Keratinocyte (primary cell): ENCODE measurements around the gene PDILT.

Source experiments
- CTCF ChIP-seq, 3 experiments: IDR thresholded peaks in 1 of 3; conservative IDR thresholded peaks in 1 of 3; optimal IDR thresholded peaks in 1 of 3; 2 replicates in 2 of 3; 3 replicates in 1 of 3; pipeline versions ENCODE3 to v1.5.1; 2011; ENCODE audit warnings: low read length in 3 of 3, mild to moderate bottlenecking in 3 of 3, moderate library complexity in 2 of 3, control low read depth in 1 of 3, inconsistent platforms in 1 of 3; ENCODE audit not compliant: insufficient read depth in 2 of 3; ENCODE audit errors: extremely low read depth in 1 of 3
- EZH2 ChIP-seq: IDR thresholded peaks from one replicate; pipeline ENCODE4 v1.6.1; 2012; ENCODE audit warnings: inconsistent platforms, mild to moderate bottlenecking, low read length, moderate library complexity

- TF ChIP-seq CTCF (optimal IDR thresholded peaks at IDR 0.05 in 1 of 3, IDR thresholded peaks at IDR 0.05 in 1 of 3, conservative IDR thresholded peaks at IDR 0.05 in 1 of 3; ENCODE audit: extremely low read depth in 1 of 3, insufficient read depth in 2 of 3, low read length in 3 of 3): no peak
- no peak for TF ChIP-seq EZH2
These were observed 87.8 kb downstream of the PDILT start for GRCh38 chr16:20316715-20317114.
